Frontal cortex (tissue), 4 donors: ENCODE data around the gene CREBL2. TPM values are rescaled to one million over a fixed set of nuclear protein-coding genes. Genes with fewer than 3 reads are reported as not detected.
"Not testable (repeated sequence)": the region's sequence is repeated elsewhere in the genome, so short reads cannot be mapped to it uniquely, and the experiment has no call there.

ENCODE experiments used
- DNase-seq, 2 donors: peaks; one replicate each; pipeline ENCODE4 v3.0.0; 2012; ENCODE audit warnings: low spot score in 2 of 2
- FAIRE-seq: peaks from 2 replicates; lab custom pipeline; 2012; peaks lifted over from hg19 to GRCh38; lab: Jason Lieb, UNC
- total RNA-seq: library from RNA; depleted of rRNA; stranded (reverse); fragments of >200 nt; gene quantifications from one replicate; pipeline ENCODE4 v1.2.3, GENCODE V29; 2014
- donor health status: control.
- donor health status: control.
- donor health status: control.

Gene CREBL2
- total RNA-seq, 1 donor from 2014 or later, result 35.9 TPM

DNA sequence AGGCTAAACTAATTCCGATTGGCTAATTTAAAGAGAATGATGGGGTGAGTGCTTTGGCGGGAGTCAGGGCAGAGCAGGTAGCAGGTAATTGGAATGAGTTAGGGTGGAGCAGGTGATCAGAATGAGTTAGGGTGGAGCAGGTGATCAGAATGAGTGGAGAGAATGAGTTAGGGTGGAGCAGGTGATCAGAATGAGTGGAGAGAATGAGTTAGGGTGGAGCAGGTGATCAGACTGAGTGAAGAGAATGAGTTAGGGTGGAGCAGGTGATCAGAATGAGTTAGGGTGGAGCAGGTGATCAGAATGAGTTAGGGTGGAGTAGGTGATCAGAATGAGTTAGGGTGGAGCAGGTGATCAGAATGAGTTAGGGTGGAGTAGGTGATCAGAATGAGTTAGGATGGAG, 15.7 kb upstream of the CREBL2 start:
- not testable (repeated sequence) for FAIRE-seq, DNase-seq

DNA sequence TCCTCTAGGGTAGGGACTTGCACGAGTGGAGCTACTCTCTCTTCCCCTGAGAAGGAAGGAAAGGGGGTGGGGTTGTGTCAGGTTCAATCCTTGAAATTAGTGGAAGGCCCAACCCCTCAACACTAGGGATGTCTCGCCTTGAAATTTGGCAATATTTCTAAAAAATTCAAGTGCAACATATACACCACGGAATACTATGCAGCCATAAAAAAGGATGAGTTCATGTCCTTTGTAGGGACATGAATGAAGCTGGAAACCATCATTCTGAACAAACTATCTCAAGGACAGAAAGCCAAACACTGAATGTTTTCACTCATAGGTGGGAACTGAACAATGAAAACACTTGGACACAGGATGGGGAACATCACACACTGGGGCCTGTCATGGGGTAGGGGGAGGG, 15.1 kb upstream of the CREBL2 start:
- FAIRE-seq, DNase-seq: not testable (repeated sequence)

DNA sequence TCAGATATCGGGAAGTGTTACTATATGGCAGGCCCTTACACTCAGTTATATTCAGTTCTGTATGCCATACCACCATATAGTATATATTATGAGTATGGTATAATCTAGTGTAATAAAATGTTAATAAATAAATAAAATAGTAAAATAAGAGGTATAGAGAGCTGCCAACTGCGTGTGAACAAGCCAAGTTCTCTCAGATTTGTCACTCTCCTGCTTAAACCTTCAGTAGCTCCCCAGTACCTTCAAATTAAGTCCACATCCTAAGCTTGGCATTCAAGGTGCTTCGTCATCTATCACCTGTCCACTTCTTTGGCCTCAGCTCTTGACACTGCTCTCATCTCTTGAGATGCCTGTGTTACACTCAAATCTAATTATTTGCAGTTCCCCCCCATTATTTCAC, 12.8 kb upstream of the CREBL2 start:
- no peak for DNase-seq
- FAIRE-seq, result no peak

DNA sequence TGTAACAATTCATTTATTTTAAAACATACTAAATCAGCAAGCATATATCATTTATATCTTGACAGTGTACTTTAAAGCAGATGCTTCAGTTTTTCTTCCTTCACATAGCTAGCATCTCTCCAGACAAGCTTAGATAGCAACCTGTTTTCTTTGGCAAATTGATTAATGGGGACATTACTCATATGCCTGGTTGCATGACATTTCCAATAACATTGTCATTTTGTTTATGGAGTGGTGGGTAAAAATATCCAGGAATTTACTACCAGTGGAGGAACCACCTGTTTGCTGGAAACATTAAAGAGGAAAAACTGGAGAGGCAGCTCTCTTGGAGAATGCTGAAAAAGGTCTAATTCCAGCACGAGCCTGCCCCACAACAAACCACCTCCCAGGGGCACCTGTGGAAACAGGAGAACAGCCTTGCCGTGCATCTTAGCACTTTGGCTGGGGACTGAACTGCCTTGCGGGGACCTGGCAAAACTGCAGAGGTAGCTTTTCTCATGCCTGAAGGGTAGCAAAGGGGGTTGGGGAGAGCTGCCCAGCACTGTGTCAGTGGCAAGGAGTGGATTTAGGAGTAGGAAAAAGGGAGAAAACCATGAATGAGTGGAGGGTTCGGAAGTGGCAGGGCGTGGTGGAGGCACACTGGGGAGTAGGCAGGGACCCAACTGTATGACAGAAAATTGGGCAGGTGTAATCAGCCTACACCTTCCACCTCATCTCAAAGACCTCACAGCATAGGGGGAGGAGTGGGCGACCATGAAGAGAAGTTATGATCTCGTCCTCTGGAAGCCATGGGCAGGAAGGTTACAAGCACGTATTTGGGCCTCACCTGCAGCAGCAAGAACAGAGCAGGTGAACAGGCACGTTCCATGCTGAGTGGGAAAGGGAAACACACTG, 11.7 kb upstream of the CREBL2 start:
- no peak for FAIRE-seq
- DNase-seq, result no peak

DNA sequence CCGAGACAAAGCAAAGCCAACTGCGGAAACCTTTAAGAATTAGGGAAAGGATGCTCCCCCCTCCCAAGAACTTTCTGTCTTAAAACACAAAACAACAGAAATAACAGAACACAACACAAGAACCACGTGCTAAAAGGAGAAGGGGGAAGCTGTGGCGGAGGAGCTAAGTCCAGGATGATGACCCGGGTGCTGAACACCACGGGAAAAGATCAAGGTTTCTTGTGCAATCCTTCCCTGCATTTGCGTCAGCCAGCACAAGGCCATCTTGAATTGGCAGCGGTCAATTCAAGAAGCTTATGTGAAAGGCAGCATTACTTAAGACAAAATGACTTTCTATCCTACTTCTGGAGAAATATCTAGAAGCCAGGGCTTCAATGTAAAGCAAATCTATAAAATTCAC, 11.0 kb upstream of the CREBL2 start:
- no peak for FAIRE-seq
- DNase-seq, result no peak

DNA sequence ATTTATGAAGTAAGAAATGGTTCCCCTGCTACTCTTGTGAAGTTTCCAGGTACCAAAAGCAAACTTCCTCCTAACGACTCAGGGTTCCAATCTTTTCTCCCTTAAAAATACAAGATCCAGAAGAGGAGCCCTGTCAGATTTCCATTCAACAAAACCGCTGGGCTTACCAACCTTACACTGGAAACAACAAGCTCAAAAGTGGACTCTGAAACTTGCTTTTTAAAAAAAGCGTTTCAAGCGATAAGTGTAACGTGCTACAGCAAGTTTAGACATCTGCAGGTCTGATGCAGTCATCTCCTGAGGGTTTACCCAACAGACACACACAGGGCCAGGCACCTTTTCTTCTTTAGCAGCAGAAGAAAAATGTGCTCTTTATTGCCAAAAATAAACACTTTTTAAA, 6.9 kb upstream of the CREBL2 start:
- FAIRE-seq (no peak), DNase-seq (no peak)

DNA sequence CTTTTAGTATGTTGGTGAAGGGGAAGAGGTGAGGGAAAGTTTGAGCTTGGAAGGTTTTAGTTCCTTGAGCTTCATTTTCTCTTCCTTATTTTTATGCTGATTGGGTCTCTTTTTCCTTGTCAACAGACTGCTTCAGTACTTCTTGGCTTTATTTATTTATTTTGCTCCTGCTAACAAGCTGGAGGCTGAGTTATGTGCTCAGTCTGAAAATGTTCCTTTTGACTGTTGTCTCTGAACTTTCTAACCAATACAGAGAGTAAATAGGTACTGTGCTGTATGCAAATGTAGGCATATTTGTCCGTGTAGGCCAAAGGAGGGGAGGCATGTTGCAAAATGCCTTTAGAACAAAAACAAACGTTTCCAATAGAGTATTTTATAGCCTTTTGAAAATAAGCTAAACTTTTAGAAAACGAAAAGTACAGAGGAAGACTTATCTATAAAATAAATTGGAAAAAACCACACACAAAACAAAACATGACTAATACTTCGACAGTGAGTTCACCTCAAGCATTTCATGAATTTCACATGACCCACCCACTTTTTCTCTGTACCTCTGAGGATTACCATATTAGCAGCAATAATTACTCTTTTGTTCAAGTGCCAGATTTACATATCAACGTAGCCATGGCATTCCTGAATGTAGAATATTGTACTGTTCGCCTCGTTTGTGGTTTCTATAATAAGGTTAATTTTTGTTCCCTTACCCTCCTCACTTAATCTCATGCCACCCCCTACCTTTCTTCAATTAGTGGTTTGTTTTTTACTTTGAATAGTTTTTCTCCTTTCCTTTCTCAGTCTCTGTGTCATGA, 4.7 kb upstream of the CREBL2 start:
- no peak for DNase-seq
- no peak for FAIRE-seq

DNA sequence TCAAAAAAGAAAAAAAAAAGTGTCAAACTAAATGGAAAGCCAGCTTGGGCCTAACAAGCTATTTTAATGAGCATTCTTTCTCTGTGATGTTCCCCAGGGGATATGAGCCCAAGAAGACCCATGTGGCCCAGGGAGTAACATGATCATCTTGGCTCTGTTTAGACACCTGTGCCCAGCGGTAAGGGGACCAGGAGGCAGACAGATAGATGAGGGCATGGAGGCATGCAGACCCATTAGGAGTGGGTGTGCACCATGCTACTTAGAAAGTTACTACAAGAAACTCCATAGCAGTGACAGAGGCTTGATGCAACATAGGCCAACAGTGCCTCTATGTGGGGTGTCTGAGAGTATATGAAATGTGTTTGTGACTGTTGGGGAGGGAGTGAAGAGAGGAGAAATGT, 3.1 kb upstream of the CREBL2 start:
- DNase-seq (no peak), FAIRE-seq (no peak)

DNA sequence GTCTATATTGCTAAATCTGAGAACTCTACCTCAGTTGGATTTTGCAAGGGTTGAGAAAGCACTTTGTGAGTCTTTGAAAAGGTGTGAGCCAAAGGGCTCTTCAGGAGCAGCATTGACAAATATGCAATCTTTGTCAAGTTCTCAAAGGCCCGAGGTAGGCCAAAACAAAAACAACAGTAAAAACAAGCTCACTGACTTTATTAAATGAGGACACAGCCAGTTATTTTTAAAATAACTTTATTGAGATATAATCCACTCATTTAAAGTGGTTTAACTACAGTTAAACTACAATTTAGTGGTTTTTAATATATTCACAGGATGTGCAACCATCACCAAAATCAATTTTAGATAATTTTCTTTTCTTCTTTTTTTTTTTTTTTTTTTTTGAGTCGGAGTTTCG, 2.0 kb upstream of the CREBL2 start:
- FAIRE-seq (no peak), DNase-seq (no peak)

DNA sequence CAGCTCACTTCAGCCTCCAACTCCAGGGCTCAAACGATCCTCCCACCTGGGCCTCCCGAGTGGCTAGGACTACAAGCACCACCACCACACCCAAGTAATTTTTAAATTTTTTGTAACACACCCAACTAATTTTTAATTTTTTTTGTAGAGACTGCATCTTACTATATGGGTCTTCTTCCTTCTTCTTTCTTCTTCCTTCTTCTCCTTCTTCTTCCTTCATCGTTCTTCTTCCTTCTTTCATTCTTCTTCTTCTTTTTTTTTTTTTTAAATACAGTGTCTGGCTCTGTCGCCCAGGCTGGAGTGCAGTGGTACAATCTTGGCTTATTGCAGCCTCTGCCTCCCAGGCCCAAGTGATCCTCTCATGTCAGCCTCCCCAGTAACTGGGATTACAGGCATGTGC, 965 bp upstream of the CREBL2 start:
- FAIRE-seq (no peak), DNase-seq (no peak)

DNA sequence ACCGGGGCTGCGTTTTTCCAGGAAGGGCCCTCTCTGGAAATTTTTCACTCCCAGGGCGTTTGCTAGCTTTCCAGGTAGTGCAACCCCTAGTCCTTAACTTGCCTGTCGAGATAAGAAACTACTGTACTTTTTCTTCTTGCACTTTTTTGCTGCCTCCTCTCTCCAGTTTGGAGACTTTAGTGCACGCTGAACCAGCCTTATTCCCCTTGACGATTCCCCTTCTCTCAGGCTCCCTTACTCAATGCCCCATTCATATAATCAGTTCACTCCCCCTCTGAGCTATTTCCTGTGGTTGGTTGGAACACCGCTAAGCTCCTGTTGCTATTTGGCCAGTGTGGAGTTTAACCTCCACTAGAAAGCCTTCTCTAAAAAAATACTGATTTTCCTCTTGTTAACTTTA, 682 bp downstream of the CREBL2 start:
- DNase-seq (peak; percentile 40 to 46), FAIRE-seq (no peak)

DNA sequence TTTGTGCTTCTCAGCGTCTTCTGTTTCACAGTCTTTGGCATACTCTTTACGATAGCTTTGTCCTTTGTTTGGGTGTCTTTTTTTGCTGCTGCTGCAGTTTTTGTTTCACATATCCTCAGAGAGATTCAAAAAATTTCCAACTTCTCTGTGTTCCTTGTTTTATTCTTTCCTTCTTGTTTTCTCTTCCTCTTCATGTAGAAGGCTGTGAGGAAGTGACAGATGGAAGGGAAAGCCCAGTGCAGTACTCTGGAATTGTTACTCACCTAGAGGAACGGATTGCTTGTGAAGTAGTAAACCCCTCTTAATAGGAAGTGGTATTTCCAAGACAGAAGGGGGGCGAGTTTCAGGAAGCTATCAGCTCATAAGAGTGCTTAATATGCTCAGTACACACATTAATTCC, 1.7 kb downstream of the CREBL2 start:
- FAIRE-seq (no peak), DNase-seq (peak in 1 of 2 donors; percentile 20)

DNA sequence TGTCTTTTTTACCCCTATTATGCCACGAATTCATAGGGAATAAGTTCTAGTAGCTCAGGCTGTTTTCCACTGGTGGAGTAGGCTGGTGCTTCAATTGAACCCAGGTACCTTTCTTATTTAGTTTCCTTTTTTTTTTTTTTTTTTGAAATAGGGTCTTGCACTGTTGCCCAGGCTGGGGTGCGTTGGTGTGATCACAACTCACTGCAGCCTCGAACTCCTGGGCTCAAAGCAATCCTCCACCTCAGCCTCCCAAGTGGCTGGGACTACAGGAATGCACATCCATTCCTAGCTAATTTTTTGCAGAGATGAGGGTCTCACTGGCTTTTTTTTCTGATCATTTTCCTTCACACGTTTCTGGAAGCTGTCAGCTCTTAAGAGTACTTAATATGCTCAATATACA, 2.7 kb downstream of the CREBL2 start:
- FAIRE-seq, result no peak
- no peak for DNase-seq

DNA sequence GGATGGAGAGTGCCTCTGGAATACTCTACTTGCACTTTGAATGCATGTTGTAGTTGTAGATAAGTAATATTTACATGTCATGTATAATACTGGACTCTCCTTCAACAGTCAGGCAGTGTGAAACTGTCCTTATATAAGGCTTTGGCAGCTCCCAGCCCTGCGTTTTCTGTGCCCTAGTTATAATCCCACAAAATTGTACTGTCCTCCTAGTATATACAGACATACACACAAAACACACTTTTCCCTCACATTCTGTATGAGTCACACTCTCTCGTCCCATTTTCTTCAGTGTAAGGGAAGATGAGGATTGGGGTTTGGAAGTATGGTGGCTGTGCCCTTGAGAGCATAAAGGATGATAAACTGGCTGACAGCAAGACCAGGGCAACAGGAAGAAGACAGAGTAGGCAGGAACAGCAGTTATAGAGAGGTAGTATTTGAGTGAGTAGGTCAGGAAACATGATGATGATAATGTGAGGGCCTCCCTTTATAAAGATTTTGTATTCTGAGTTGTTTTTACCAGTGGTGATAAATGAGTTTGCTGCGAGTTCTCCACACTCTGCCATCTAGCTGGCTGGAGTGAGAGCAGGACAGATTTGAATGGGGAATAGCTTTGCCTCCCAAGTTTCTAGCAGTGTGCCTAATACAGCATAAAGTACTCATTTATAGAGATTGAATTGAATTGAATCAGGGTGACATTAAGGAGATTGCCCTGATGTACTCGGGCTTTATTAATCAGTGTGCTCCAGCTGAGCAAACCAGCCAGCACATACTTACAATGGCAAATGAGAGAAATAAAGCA, 5.0 kb downstream of the CREBL2 start:
- DNase-seq (peak in 1 of 2 donors; percentile 27), FAIRE-seq (no peak)

DNA sequence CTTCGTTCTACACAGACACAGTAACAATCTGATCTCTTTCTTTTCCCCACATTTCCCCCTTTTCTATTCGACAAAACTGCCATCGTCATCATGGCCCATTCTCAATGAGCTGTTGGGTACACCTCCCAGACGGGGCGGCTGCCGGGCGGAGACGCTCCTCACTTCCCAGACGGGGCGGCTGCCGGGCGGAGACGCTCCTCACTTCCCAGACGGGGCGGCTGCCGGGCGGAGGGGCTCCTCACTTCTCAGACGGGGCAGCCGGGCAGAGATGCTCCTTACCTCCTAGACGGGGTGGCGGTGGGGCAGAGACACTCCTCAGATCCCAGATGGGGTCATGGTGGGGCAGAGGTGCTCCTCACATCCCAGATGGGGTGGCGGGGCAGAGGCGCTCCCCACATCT, 6.4 kb downstream of the CREBL2 start:
- DNase-seq, FAIRE-seq: not testable (repeated sequence)

DNA sequence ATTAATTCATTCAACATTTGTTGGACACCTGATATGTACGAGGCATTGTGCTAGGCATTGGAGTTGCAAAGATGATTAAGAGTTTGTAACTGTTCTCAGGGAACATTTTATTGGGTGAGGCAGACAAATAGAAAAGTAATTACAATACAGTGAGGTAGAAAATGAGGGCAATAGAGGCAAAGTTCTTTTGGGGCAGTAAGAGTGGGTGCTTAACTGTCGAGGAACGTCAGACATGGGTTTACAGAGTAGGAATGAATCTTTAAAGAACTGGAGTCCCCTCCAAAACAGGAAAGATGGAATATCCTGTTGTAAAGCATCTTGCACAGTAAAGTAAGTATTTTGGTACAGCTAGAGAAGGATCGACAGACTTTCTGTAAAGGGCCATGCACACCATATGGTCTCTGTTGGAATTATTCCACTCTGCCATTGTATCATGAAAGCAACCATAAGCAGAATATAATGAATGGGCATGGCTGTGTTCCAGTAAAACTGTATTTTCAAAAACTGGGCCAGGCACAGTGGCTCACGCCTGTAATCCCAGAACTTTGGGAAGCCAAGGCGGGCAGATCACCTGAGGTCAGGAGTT, 9.1 kb downstream of the CREBL2 start:
- DNase-seq (no peak), FAIRE-seq (no peak)

DNA sequence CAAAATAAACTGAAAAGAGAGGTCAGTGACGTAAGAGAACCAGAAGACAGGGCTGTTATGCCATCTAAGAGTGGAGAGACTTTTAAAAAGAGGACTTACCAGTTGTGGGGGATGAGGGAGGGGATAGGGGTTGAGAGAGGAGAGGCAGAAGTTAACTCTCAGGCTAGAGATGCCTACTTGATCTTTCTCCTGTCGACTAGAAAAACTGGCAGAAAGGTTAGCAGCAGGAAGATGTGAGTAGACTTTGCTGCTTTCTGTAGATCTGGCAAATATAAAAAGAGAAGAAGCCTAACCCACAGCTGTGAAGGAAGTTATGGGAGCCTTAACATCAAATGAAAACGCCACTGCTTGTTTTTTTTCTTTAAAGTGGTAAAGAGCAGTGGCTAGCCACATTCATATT, 10.7 kb downstream of the CREBL2 start:
- FAIRE-seq, result no peak

DNA sequence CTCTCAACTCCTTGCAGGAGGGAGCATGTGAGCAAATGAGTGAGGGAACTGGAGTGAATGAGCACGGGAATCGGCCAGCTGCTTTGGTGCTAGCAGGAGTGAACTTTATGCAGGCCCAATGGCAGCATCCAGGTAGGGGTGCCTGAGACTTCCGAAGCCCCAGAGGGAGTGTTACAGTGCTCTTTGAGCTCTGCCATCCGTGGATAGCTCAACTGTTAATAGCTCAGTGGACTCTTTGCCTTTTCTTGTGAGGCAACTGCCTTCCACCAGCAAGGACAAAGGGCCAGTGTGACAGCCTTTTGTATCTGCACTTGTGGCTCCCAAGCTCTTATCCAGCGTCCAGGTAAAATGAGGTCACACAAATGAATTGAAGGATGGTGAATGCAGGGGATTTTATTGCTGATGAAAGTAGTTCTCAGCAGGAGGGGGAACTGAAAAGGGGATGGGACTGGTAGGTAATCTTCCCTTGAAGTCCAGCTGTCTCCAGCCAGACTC, 12.9 kb downstream of the CREBL2 start:
- DNase-seq (no peak), FAIRE-seq (no peak)

More for the DNA sequence above, 10.7 kb downstream of the CREBL2 start:
- no peak for DNase-seq

DNA sequence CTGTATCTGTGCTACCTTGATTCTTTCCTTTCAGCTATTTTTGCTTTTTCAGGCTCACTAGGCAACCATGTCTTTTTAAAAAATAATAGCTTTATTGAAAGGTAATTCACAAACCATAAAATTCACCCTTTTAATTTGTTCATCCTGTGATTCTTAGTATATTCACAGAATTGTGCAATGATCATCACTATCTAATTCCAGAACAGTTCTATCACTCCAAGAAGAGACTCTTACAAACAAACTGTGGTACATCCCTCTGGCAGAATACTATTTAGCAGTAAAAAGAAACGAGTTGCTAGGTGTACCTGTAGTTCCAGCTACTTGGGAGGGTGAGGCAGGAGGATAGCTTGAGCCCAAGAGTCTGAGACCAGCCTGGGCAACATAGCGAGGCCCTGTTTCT, 14.8 kb downstream of the CREBL2 start:
- FAIRE-seq (no peak), DNase-seq (no peak)
